Neuronal stem cell (in vitro differentiated cells): ENCODE results near the gene RMND5A.

Experiments
- DNase-seq: peaks from one replicate; pipeline ENCODE4 v3.0.0-alpha.2; 2013; ENCODE audit warnings: low spot score
- H2AFZ ChIP-seq: one replicate; pipeline ENCODE4 v1.6.1; 2013; ENCODE audit warnings: mild to moderate bottlenecking, low read length, inconsistent platforms
- H2AK5ac ChIP-seq: 2 replicates; pipeline ENCODE4 v1.6.1; 2013; ENCODE audit warnings: low read depth, mild to moderate bottlenecking, inconsistent platforms, low read length, moderate library complexity, mixed read lengths
- H2BK120ac ChIP-seq: 2 replicates; pipeline ENCODE4 v1.6.1; 2013; ENCODE audit warnings: low read depth, mild to moderate bottlenecking, inconsistent platforms, low read length, moderate library complexity, mixed read lengths
- H2BK12ac ChIP-seq: one replicate; pipeline ENCODE4 v1.6.1; 2013; ENCODE audit warnings: low read length, inconsistent platforms
- H2BK15ac ChIP-seq: 2 replicates; pipeline ENCODE4 v1.6.1; 2013; ENCODE audit warnings: mild to moderate bottlenecking, low read length, inconsistent platforms, mixed read lengths
- H2BK5ac ChIP-seq: one replicate; pipeline ENCODE4 v1.6.1; 2013; ENCODE audit warnings: inconsistent platforms, mild to moderate bottlenecking, low read length, moderate library complexity
- H3K14ac ChIP-seq: one replicate; pipeline ENCODE4 v1.6.1; 2013; ENCODE audit warnings: low read length, inconsistent platforms
- H3K18ac ChIP-seq: 2 replicates; pipeline ENCODE4 v1.6.1; 2013; ENCODE audit warnings: low read length, inconsistent platforms
- H3K23ac ChIP-seq: 2 replicates; pipeline ENCODE4 v1.6.1; 2013; ENCODE audit warnings: low read depth, mild to moderate bottlenecking, mixed read lengths, low read length, inconsistent platforms; ENCODE audit not compliant: poor library complexity
- H3K27ac ChIP-seq: replicated peaks from 3 replicates; pipeline ENCODE4 v1.5.1; 2013; ENCODE audit warnings: low read length, inconsistent platforms
- H3K27me3 ChIP-seq, 3 experiments: 2 replicates each; pipeline ENCODE4 v1.6.1; 2013; ENCODE audit warnings: low read length in 3 of 3, mild to moderate bottlenecking in 2 of 3, inconsistent platforms in 1 of 3, low read depth in 1 of 3, mixed read lengths in 1 of 3, moderate library complexity in 1 of 3; ENCODE audit not compliant: control insufficient read depth in 3 of 3, insufficient read depth in 3 of 3
- H3K36me3 ChIP-seq, 2 donors: replicated peaks in 1 of 2; 2 replicates each; pipeline ENCODE4 v1.6.1; 2013; ENCODE audit warnings: low read length in 2 of 2; ENCODE audit not compliant: control insufficient read depth in 2 of 2, insufficient read depth in 2 of 2
- H3K4ac ChIP-seq: 2 replicates; pipeline ENCODE4 v1.6.1; 2013; ENCODE audit warnings: inconsistent platforms, mild to moderate bottlenecking, low read length, moderate library complexity
- H3K4me1 ChIP-seq, 2 donors: 1 replicate in 1 of 2; 2 replicates in 1 of 2; pipeline ENCODE4 v1.6.1; 2013; ENCODE audit warnings: low read length in 2 of 2, low read depth in 1 of 2; ENCODE audit not compliant: control insufficient read depth in 2 of 2, insufficient read depth in 1 of 2
- H3K4me2 ChIP-seq: one replicate; pipeline ENCODE4 v1.6.1; 2013; ENCODE audit warnings: mild to moderate bottlenecking, low read length, inconsistent platforms; ENCODE audit not compliant: insufficient read depth, poor library complexity, severe bottlenecking
- H3K4me3 ChIP-seq, 2 donors: 2 replicates each; pipeline ENCODE4 v1.5.1; 2013; ENCODE audit warnings: low read length in 2 of 2, mild to moderate bottlenecking in 2 of 2, inconsistent platforms in 1 of 2, moderate library complexity in 1 of 2
- H3K79me1 ChIP-seq: one replicate; pipeline ENCODE4 v1.6.1; 2013; ENCODE audit warnings: low read depth, mild to moderate bottlenecking, inconsistent platforms, low read length, moderate library complexity
- H3K9ac ChIP-seq: one replicate; pipeline ENCODE4 v1.6.1; 2013; ENCODE audit warnings: mild to moderate bottlenecking, low read depth, low read length, inconsistent platforms; ENCODE audit not compliant: poor library complexity
- H3K9me3 ChIP-seq, 2 donors: replicated peaks in 1 of 2; 2 replicates each; pipeline versions ENCODE3 to v1.6.1; 2013; ENCODE audit warnings: low read length in 2 of 2, mild to moderate bottlenecking in 2 of 2, inconsistent platforms in 1 of 2, low read depth in 1 of 2, mixed read lengths in 1 of 2, moderate library complexity in 1 of 2; ENCODE audit not compliant: control insufficient read depth in 2 of 2, insufficient read depth in 1 of 2
- H4K8ac ChIP-seq: one replicate; pipeline ENCODE4 v1.6.1; 2013; ENCODE audit warnings: low read depth, mild to moderate bottlenecking, inconsistent platforms, low read length, moderate library complexity
- H4K91ac ChIP-seq: one replicate; pipeline ENCODE4 v1.6.1; 2013; ENCODE audit warnings: low read length, low read depth, mild to moderate bottlenecking, inconsistent platforms; ENCODE audit not compliant: poor library complexity
- WGBS, 2 donors: extraction: QIAGEN DNeasy Blood & Tissue Kit; methylation state at CpG; one replicate each; pipeline ENCODE4 v1.1.7; 2013; ENCODE audit warnings: missing lambda C conversion rate in 2 of 2, mixed read lengths in 1 of 2; ENCODE audit not compliant: insufficient read length in 2 of 2, insufficient replicate concordance in 1 of 2; ENCODE audit errors: extremely low coverage in 2 of 2; 5-methylcytosine and 5-hydroxymethylcytosine counted together

RMND5A gene

GRCh38 chr2:86679036-86679435, 41.1 kb upstream of the RMND5A start:
- Histone ChIP-seq H3K4me3 (no peak overlapping the region), H3K23ac (no peak overlapping the region), H2AFZ (no peak overlapping the region), H3K4ac (no peak overlapping the region), H2AK5ac (no peak overlapping the region), H2BK5ac (no peak overlapping the region), H4K91ac (no peak overlapping the region), H4K8ac (no peak overlapping the region), H3K18ac (no peak overlapping the region), H2BK12ac (no peak overlapping the region), H3K27me3 (no peaks in the 10 kb centered on the region), H3K9me3 (no peaks in the 10 kb centered on the region), H2BK120ac (no peak overlapping the region), H3K4me2 (no peak overlapping the region), H3K36me3 (no peaks in the 10 kb centered on the region), H3K4me1 (no peaks in the 10 kb centered on the region), H3K14ac (no peak overlapping the region), H3K79me1 (no peaks in the 10 kb centered on the region), H3K9ac (no peak overlapping the region), H2BK15ac (no peak overlapping the region), H3K27ac (no peak overlapping the region)
- DNase-seq: no peak

- H3K4me2 ChIP-seq: no peak overlapping the region
- no peaks in the 10 kb centered on the region for H3K4me1 ChIP-seq
- H3K4ac ChIP-seq: no peak overlapping the region
- no peak overlapping the region for H3K9ac ChIP-seq
- WGBS, 2 donors: no CpG with 5 or more reads among the region's 1 CpG
- no peaks in the 10 kb centered on the region for H3K9me3 ChIP-seq
- no peak overlapping the region for H3K23ac ChIP-seq
- H3K79me1 ChIP-seq: no peaks in the 10 kb centered on the region
- H2AFZ ChIP-seq: no peak overlapping the region
- H2BK12ac ChIP-seq: no peak overlapping the region
- H3K18ac ChIP-seq: no peak overlapping the region
- no peak overlapping the region for H2AK5ac ChIP-seq
- DNase-seq: no peak
- no peak overlapping the region for H2BK120ac ChIP-seq
- H2BK15ac ChIP-seq: no peak overlapping the region
- no peaks in the 10 kb centered on the region for H3K36me3 ChIP-seq
- H4K91ac ChIP-seq: no peak overlapping the region
- no peak overlapping the region for H3K27ac ChIP-seq
- no peak overlapping the region for H4K8ac ChIP-seq
- no peak overlapping the region for H3K4me3 ChIP-seq
- no peak overlapping the region for H2BK5ac ChIP-seq
- H3K14ac ChIP-seq: no peak overlapping the region
- no peaks in the 10 kb centered on the region for H3K27me3 ChIP-seq
These were observed 34.7 kb upstream of the RMND5A start for GRCh38 chr2:86685351-86685750.

- Histone ChIP-seq H3K27ac (no peak overlapping the region), H2BK12ac (no peak overlapping the region), H3K4me3 (no peak overlapping the region), H2BK120ac (no peak overlapping the region), H2AFZ (no peak overlapping the region), H3K4me1 (no peaks in the 10 kb centered on the region), H3K36me3 (no peaks in the 10 kb centered on the region), H3K4ac (no peak overlapping the region), H2AK5ac (no peak overlapping the region), H3K9ac (no peak overlapping the region), H3K23ac (no peak overlapping the region), H2BK15ac (no peak overlapping the region), H3K14ac (no peak overlapping the region), H3K4me2 (no peak overlapping the region), H4K91ac (no peak overlapping the region), H2BK5ac (no peak overlapping the region), H4K8ac (no peak overlapping the region), H3K79me1 (no peaks in the 10 kb centered on the region), H3K9me3 (no peaks in the 10 kb centered on the region), H3K18ac (no peak overlapping the region), H3K27me3 (no peaks in the 10 kb centered on the region)
- no peak for DNase-seq
- WGBS, 2 donors: no CpG with 5 or more reads among the region's 5 CpGs
These were observed 33.6 kb upstream of the RMND5A start for GRCh38 chr2:86686460-86686859.

- no peak overlapping the region for H3K18ac ChIP-seq
- no peaks in the 10 kb centered on the region for H3K79me1 ChIP-seq
- no peak overlapping the region for H2BK15ac ChIP-seq
- no peak overlapping the region for H2BK5ac ChIP-seq
- no peak overlapping the region for H2BK120ac ChIP-seq
- H3K14ac ChIP-seq: no peak overlapping the region
- no peak overlapping the region for H3K27ac ChIP-seq
- H3K4me2 ChIP-seq: no peak overlapping the region
- no CpG with 5 or more reads among the region's 2 CpGs for WGBS, 2 donors
- H3K9ac ChIP-seq: no peak overlapping the region
- H3K4me1 ChIP-seq: no peaks in the 10 kb centered on the region
- H2BK12ac ChIP-seq: no peak overlapping the region
- no peak overlapping the region for H3K4me3 ChIP-seq
- no peak overlapping the region for H3K23ac ChIP-seq
- H2AFZ ChIP-seq: no peak overlapping the region
- no peak overlapping the region for H4K91ac ChIP-seq
- no peak overlapping the region for H3K4ac ChIP-seq
- no peaks in the 10 kb centered on the region for H3K27me3 ChIP-seq
- DNase-seq: no peak
- no peak overlapping the region for H2AK5ac ChIP-seq
- H3K9me3 ChIP-seq: no peaks in the 10 kb centered on the region
- H3K36me3 ChIP-seq: no peaks in the 10 kb centered on the region
- H4K8ac ChIP-seq: no peak overlapping the region
These were observed 33.2 kb upstream of the RMND5A start for GRCh38 chr2:86686905-86687304.
